Mesenchymal stem cell (in vitro differentiated cells and primary cell): ENCODE results near the gene CHRNA4.

ENCODE experiments used
- DNase-seq: peaks from one replicate; pipeline ENCODE4 v3.0.0-alpha.2; 2013
- H2AFZ ChIP-seq: one replicate; pipeline ENCODE4 v1.6.1; 2013; ENCODE audit warnings: low read depth, mild to moderate bottlenecking, control low read depth, inconsistent platforms, low read length, moderate library complexity
- H2AK5ac ChIP-seq: 2 replicates; pipeline ENCODE4 v1.6.1; 2013; ENCODE audit warnings: low read length, moderate library complexity, mild to moderate bottlenecking, inconsistent platforms; ENCODE audit not compliant: severe bottlenecking
- H2BK120ac ChIP-seq: one replicate; pipeline ENCODE4 v1.6.1; 2013; ENCODE audit warnings: low read depth, mild to moderate bottlenecking, inconsistent platforms, low read length, moderate library complexity
- H2BK12ac ChIP-seq, 2 experiments: one replicate each; pipeline ENCODE4 v1.6.1; 2013; ENCODE audit warnings: inconsistent platforms in 2 of 2, low read length in 2 of 2, mild to moderate bottlenecking in 2 of 2, moderate library complexity in 2 of 2, control low read depth in 1 of 2
- H2BK15ac ChIP-seq: one replicate; pipeline ENCODE4 v1.6.1; 2013; ENCODE audit warnings: mild to moderate bottlenecking, low read depth, inconsistent platforms; ENCODE audit not compliant: poor library complexity, severe bottlenecking
- H2BK5ac ChIP-seq: 2 replicates; pipeline ENCODE4 v1.6.1; 2013; ENCODE audit warnings: low read depth, mild to moderate bottlenecking, low read length, control low read depth, inconsistent platforms; ENCODE audit not compliant: poor library complexity, severe bottlenecking
- H3K14ac ChIP-seq, 2 experiments: one replicate each; pipeline ENCODE4 v1.6.1; 2013; ENCODE audit warnings: inconsistent platforms in 2 of 2, low read length in 2 of 2, control low read depth in 1 of 2, mild to moderate bottlenecking in 1 of 2, moderate library complexity in 1 of 2
- H3K18ac ChIP-seq, 2 experiments: one replicate each; pipeline ENCODE4 v1.6.1; 2013; ENCODE audit warnings: inconsistent platforms in 2 of 2, low read length in 2 of 2, control low read depth in 1 of 2, low read depth in 1 of 2, mild to moderate bottlenecking in 1 of 2
- H3K23ac ChIP-seq, 2 experiments: one replicate each; pipeline ENCODE4 v1.6.1; 2013; ENCODE audit warnings: inconsistent platforms in 2 of 2, low read length in 2 of 2, mild to moderate bottlenecking in 2 of 2, moderate library complexity in 2 of 2, control low read depth in 1 of 2
- H3K27ac ChIP-seq: 2 replicates; pipeline ENCODE4 v1.5.1; 2013; ENCODE audit warnings: mild to moderate bottlenecking, moderate library complexity, low read length, control low read depth, inconsistent platforms; ENCODE audit not compliant: poor library complexity, severe bottlenecking
- H3K27me3 ChIP-seq, 2 experiments: 2 replicates each; pipeline versions ENCODE4 v1.6.1 to v1.7.0; 2013; ENCODE audit warnings: low read length in 2 of 2, mild to moderate bottlenecking in 2 of 2, moderate library complexity in 2 of 2, control low read depth in 1 of 2, inconsistent platforms in 1 of 2; ENCODE audit not compliant: control insufficient read depth in 1 of 2, insufficient read depth in 1 of 2
- H3K36me3 ChIP-seq, 2 experiments: 2 replicates each; pipeline versions ENCODE4 v1.6.1 to v1.7.0; 2013; ENCODE audit warnings: low read length in 2 of 2, control low read depth in 1 of 2, inconsistent platforms in 1 of 2, low read depth in 1 of 2, mild to moderate bottlenecking in 1 of 2; ENCODE audit not compliant: insufficient read depth in 2 of 2, control insufficient read depth in 1 of 2
- H3K4ac ChIP-seq, 2 experiments: one replicate each; pipeline ENCODE4 v1.6.1; 2013; ENCODE audit warnings: inconsistent platforms in 2 of 2, low read length in 2 of 2, mild to moderate bottlenecking in 2 of 2, moderate library complexity in 2 of 2, control low read depth in 1 of 2, low read depth in 1 of 2
- H3K4me1 ChIP-seq: 2 replicates; pipeline ENCODE4 v1.6.1; 2013; ENCODE audit warnings: low read depth, low read length, control low read depth; ENCODE audit not compliant: control insufficient read depth, insufficient read depth
- H3K4me2 ChIP-seq: 2 replicates; pipeline ENCODE4 v1.6.1; 2013; ENCODE audit warnings: low read length, mild to moderate bottlenecking, inconsistent platforms; ENCODE audit not compliant: poor library complexity, severe bottlenecking
- H3K4me3 ChIP-seq, 2 experiments: 2 replicates each; pipeline versions ENCODE4 v1.5.1 to v1.7.0; 2013; ENCODE audit warnings: low read length in 2 of 2, mild to moderate bottlenecking in 2 of 2, control low read depth in 1 of 2, low read depth in 1 of 2; ENCODE audit not compliant: insufficient read depth in 1 of 2
- H3K79me1 ChIP-seq: replicated peaks from 2 replicates; pipeline ENCODE4 v1.6.1; 2013; ENCODE audit warnings: mild to moderate bottlenecking, control low read depth, low read length, inconsistent platforms; ENCODE audit not compliant: poor library complexity, severe bottlenecking
- H3K9ac ChIP-seq: 2 replicates; pipeline ENCODE4 v1.7.0; 2013; ENCODE audit warnings: mild to moderate bottlenecking, low read length, moderate library complexity
- H3K9me3 ChIP-seq: 2 replicates; pipeline ENCODE4 v1.7.0; 2013; ENCODE audit warnings: mild to moderate bottlenecking, low read length; ENCODE audit not compliant: control insufficient read depth
- H4K8ac ChIP-seq: one replicate; pipeline ENCODE4 v1.6.1; 2013; ENCODE audit warnings: inconsistent platforms, mild to moderate bottlenecking, low read length, moderate library complexity
- H4K91ac ChIP-seq: one replicate; pipeline ENCODE4 v1.6.1; 2013; ENCODE audit warnings: mild to moderate bottlenecking, low read length, inconsistent platforms
- WGBS: methylation state at CpG from one replicate; pipeline ENCODE4 v1.1.7; 2013; ENCODE audit warnings: mixed read lengths; 5-methylcytosine and 5-hydroxymethylcytosine counted together

The CHRNA4 gene

DNA sequence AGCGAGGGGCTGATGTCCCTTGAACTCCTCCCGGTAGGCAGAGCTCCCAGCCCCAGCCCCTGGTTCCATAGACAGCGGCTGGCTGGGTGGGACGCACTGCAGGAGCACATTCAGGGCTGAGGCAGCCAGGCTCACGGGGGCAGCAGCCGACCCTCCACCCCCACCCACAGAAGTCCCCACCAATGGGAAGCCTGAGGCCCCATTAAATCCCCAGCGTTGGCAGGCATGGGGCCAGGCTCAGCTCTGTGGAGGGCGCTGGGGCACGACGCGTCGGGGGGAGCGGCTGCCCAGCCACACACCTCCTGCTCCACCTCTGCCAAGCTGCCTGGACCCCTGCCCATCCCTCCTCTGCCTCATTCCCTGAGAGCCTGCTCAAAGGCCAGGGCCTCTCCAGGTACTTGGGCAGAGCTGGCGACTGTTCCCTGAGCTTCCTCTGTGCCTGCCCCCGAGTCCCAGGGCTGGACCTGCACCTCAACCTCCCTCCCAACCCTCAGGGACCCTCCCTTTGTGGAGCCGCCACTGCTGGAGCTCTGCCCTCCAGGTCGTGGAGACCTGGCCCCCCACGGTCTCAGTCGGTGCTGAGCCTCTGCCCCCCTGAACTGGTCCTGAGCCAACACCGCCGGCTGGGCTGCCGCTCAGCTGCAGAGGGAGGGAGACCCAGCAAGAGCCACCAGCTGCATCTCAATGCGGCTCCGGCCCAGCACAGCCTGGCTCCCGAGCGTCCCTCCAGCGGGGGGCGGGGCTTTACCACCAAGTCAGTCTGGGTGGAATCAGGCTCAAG is 9.1 kb downstream of the CHRNA4 start:
- Histone ChIP-seq H2BK15ac (no peak overlapping the region), H3K36me3 (no peaks in the 10 kb centered on the region), H3K14ac (no peak overlapping the region), H2BK120ac (no peak overlapping the region), H2BK5ac (no peak overlapping the region), H3K27ac (no peak overlapping the region), H3K9me3 (no peaks in the 10 kb centered on the region), H3K9ac (no peak overlapping the region), H3K18ac (no peak overlapping the region), H3K4me3 (no peak overlapping the region), H2AK5ac (no peak overlapping the region), H3K79me1 (no peaks in the 10 kb centered on the region), H3K4me1 (no peaks in the 10 kb centered on the region), H3K4me2 (no peak overlapping the region), H2AFZ (no peak overlapping the region), H4K91ac (no peak overlapping the region), H3K27me3 (peaks cover 4 to 7% of the 10 kb centered on the region in 2 experiments), H3K23ac (no peak overlapping the region), H3K4ac (no peak overlapping the region), H4K8ac (no peak overlapping the region), H2BK12ac (no peak overlapping the region)
- WGBS: 67% methylated on average over 28 of the region's 28 CpGs
- DNase-seq: no peak

DNA sequence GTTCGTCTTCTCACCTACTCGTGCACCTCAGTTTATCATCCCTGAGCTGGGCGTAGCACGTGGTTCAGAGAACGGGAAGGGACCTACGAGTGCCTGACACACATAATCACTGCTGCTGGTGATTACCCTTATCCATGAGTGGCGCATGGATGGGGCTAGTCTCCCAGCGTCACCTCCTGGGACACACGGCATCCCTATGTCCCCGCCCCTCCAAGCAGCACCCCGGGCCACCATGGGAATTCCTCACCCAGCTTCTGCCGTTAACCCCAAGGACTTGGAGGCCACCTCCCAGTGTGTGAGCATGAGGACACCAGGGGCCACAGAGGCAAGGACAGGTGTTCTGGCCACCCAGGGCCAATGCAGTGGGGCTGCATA is 9.8 kb downstream of the CHRNA4 start:
- Histone ChIP-seq H3K4ac (no peak overlapping the region), H3K18ac (no peak overlapping the region), H3K4me1 (no peaks in the 10 kb centered on the region), H3K14ac (no peak overlapping the region), H4K8ac (no peak overlapping the region), H3K9me3 (no peaks in the 10 kb centered on the region), H2BK15ac (no peak overlapping the region), H2BK5ac (no peak overlapping the region), H3K9ac (no peak overlapping the region), H3K36me3 (no peaks in the 10 kb centered on the region), H2BK120ac (no peak overlapping the region), H2AK5ac (no peak overlapping the region), H4K91ac (no peak overlapping the region), H2BK12ac (no peak overlapping the region), H3K27ac (no peak overlapping the region), H3K27me3 (peaks cover 4 to 14% of the 10 kb centered on the region in 2 experiments), H3K79me1 (no peaks in the 10 kb centered on the region), H3K23ac (no peak overlapping the region), H2AFZ (no peak overlapping the region), H3K4me3 (no peak overlapping the region), H3K4me2 (no peak overlapping the region)
- 88% methylated on average over 12 of the region's 12 CpGs for WGBS
- no peak for DNase-seq

DNA sequence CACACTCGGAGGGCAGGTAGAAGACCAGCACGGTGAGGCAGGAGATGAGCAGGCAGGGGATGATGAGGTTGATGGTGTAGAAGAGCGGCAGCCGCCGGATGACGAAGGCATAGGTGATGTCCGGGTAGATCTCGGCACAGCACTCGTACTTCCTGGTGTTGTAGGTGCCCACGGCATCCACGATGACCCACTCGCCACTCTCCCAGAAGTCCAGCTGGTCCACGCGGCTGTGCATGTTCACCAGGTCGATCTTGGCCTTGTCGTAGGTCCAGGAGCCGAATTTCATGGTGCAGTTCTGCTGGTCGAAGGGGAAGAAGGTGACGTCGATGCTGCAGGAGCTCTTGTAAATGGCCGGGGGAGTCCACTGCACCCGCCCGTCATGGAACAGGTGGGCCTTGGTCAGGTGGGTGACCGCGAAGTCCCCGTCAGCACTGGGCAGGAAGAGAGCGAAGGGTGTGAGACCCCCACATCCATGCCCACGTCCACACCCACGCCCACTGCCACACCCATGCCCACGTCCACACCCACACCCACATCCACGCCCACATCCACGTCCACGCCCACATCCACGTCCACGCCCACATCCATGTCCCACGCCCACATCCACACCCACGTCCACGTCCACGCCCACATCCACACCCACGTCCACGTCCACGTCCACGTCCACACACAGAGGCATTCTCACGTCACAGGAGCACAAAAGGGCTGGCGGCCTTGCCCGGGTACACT is 10.4 kb downstream of the CHRNA4 start:
- Histone ChIP-seq H3K9ac (no peak overlapping the region), H2BK15ac (peak overlapping the region; percentile 52), H3K4me1 (no peaks in the 10 kb centered on the region), H2BK120ac (no peak overlapping the region), H2BK5ac (no peak overlapping the region), H2BK12ac (no peak overlapping the region), H3K4me3 (no peak overlapping the region), H4K8ac (no peak overlapping the region), H3K27ac (no peak overlapping the region), H2AFZ (no peak overlapping the region), H3K4ac (no peak overlapping the region), H3K79me1 (no peaks in the 10 kb centered on the region), H3K23ac (no peak overlapping the region), H3K14ac (no peak overlapping the region), H3K4me2 (no peak overlapping the region), H2AK5ac (no peak overlapping the region), H3K9me3 (no peaks in the 10 kb centered on the region), H4K91ac (no peak overlapping the region), H3K18ac (no peak overlapping the region), H3K36me3 (no peaks in the 10 kb centered on the region), H3K27me3 (peaks cover 4 to 19% of the 10 kb centered on the region in 2 experiments)
- no peak for DNase-seq
- 85% methylated on average over 39 of the region's 46 CpGs for WGBS

DNA sequence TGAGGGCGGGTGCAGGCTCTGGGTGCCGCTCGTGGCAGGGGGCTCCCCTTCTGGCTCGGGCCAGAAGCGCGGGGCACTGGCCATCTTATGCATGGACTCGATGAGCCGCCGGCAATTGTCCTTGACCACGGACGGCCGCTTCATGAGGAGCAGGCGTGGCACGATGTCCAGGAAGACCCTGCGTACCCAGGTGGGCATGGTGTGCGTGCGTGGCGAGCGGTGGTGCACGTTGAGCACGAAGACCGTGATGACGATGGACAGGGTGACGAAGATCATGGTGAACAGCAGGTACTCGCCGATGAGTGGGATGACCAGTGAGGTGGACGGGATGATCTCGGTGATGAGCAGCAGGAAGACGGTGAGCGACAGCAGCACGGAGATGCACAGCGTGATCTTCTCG is 11.0 kb downstream of the CHRNA4 start:
- H3K9ac ChIP-seq: no peak overlapping the region
- no peak overlapping the region for H2BK5ac ChIP-seq
- WGBS: 93% methylated on average over 33 of the region's 33 CpGs

More for the DNA sequence above, 11.0 kb downstream of the CHRNA4 start:
- no peak overlapping the region for H4K91ac ChIP-seq
- H3K23ac ChIP-seq: no peak overlapping the region
- H2BK12ac ChIP-seq: no peak overlapping the region
- no peak overlapping the region for H3K14ac ChIP-seq
- H3K18ac ChIP-seq: no peak overlapping the region
- no peak overlapping the region for H3K4ac ChIP-seq
- H3K79me1 ChIP-seq: no peaks in the 10 kb centered on the region
- no peak overlapping the region for H3K4me2 ChIP-seq
- no peak overlapping the region for H4K8ac ChIP-seq
- H2BK15ac ChIP-seq: no peak overlapping the region
- H2AK5ac ChIP-seq: no peak overlapping the region
- H2AFZ ChIP-seq: no peak overlapping the region
- H3K4me3 ChIP-seq: no peak overlapping the region
- no peaks in the 10 kb centered on the region for H3K4me1 ChIP-seq
- H3K36me3 ChIP-seq: no peaks in the 10 kb centered on the region
- H2BK120ac ChIP-seq: no peak overlapping the region
- H3K9me3 ChIP-seq: no peaks in the 10 kb centered on the region
- H3K27me3 ChIP-seq: peaks cover 0 to 25% of the 10 kb centered on the region in 2 experiments
- H3K27ac ChIP-seq: no peak overlapping the region
- DNase-seq: no peak
